OCI-LY3 (cell line): ENCODE measurements around the gene PCBP3.

ENCODE experiments used
- EZH2phosphoT487 ChIP-seq: fragments of 200-600 bp; shearing (Covaris generic); IDR thresholded peaks from 2 replicates; pipeline ENCODE4 v1.6.1; 2018; ENCODE audit warnings: antibody characterized with exemption, mixed run types, low read depth
- TF ChIP-seq, protein P1 (sequence below): fragments of 200-600, 300-600 bp; sonication (generic); IDR thresholded peaks from 2 replicates; pipeline ENCODE4 v1.5.1; 2014; ENCODE audit warnings: antibody characterized with exemption, low read length, low read depth

- TF ChIP-seq, protein P1, sequence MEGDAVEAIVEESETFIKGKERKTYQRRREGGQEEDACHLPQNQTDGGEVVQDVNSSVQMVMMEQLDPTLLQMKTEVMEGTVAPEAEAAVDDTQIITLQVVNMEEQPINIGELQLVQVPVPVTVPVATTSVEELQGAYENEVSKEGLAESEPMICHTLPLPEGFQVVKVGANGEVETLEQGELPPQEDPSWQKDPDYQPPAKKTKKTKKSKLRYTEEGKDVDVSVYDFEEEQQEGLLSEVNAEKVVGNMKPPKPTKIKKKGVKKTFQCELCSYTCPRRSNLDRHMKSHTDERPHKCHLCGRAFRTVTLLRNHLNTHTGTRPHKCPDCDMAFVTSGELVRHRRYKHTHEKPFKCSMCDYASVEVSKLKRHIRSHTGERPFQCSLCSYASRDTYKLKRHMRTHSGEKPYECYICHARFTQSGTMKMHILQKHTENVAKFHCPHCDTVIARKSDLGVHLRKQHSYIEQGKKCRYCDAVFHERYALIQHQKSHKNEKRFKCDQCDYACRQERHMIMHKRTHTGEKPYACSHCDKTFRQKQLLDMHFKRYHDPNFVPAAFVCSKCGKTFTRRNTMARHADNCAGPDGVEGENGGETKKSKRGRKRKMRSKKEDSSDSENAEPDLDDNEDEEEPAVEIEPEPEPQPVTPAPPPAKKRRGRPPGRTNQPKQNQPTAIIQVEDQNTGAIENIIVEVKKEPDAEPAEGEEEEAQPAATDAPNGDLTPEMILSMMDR: no peak
- TF ChIP-seq EZH2phosphoT487: no peak
Observed at GRCh38 chr21:45965084-45965809, 321.7 kb downstream of the PCBP3 start.
